ENCODE results near the gene CEBPG. TPM values are rescaled to one million over a fixed set of nuclear protein-coding genes. Genes with fewer than 3 reads are reported as not detected.

CEBPG gene
- total RNA-seq, 1 donor from 2014 or later, result 38.6 TPM

DNA sequence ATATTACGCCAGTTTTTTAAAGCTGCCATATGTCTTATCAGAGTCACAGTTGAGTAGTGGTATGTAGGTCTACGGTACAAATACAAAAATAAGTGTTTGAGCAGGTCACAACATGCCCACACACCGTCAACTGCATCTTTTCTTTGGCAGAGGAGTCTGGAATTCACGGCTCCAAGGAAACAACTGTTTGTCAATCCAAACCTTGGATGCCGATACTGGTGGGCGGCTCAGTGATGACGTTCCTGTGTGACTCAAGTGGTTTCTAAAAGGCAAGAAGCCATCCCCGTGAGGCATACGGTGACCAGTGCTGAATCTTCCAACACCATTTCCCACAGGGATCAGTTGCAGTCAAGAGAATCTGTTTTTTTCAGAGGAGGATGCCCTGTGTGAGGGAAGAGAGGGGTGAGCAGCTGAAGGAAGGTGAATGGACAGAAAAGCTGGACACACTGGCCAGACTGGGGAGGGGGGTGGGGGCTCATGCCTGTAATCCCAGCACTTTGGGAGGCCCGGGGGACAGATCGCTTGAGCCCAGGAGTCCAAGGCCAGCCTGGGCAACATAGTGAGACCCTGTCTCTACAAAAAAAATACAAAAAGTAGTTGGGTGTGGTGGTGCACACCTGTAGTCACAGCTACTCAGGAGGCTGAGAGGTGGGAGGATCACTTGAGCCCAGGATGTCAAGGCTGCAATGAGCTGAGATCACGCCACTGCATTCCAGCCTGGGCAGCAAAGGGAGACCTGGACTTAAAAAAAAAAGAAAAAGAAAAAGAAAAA lies 22.8 kb upstream of the CEBPG start:
- DNase-seq, result no peak

DNA sequence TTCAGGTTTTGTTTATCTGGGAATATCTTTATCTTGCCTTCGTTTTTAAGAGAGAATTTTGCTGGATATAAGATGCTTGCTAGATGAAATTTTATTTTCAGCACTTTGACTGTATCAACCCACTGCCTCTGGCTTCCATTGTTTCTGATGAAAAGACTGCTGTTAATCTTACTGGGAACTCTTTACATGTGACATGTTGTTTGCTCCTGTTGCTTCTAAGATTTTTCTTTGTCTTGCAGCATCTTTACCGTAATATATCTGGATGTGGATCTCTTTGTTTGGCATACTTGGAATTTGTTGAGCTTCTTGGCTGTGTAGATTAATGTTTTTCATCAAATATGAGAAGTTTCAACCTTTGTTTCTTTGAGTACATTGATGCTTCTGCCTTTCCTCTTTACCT lies 18.0 kb upstream of the CEBPG start:
- no peak for DNase-seq

DNA sequence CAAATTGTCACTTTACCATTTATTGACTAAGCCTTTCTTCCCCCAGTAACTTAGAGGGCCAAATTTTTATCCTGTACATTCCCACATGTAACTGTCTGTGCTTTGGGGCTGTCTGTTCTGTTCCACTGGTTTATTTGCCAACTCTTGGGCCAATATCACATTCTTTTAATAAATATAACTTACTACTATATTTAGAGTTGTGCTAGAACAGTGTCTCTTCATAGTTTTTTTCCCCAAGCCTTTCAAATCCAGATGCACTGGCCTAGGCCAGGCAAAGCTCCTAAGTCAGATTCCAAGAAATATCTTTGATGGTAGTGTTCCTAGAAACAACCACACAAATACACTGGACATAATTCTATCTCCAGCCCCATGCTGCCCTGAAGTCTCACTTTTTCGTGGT lies 16.0 kb upstream of the CEBPG start:
- DNase-seq, result no peak

DNA sequence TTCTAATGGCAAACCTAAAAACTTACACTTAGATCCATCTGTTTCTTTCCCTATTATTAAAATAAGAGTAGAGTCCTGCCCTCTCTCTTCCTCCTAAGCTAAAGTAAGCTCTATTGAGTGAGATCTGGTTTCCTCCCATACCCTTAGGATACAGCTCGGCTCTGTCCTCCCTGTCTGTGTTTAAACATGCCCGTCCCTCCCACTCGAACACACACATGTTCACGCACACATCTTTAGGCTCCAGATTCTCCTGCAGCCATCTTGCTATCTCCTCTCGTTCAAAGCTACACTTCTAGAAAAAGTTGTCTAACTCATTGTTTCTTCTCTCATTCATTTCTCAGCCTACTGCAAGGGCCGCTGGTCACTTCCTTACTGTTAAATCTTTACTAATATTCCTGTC lies 15.1 kb upstream of the CEBPG start:
- DNase-seq, result no peak

DNA sequence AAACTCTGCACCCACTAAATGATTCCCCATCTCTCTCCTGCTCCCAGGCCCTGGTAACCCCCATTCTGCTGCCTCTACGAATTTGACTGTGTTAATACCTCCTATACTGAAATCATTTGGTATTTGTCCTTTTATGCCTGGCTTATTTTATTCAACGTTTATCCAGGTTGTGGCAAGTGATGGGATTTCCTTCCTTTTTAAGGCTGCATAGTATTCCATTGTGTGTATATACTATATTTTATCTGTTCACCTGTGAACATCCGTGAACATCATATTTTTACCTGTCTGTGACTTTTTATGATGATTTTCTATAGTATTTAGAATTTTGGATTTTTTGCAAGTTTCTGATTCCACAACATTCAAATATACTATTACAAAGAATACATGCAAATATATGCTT lies 13.9 kb upstream of the CEBPG start:
- DNase-seq, result no peak

DNA sequence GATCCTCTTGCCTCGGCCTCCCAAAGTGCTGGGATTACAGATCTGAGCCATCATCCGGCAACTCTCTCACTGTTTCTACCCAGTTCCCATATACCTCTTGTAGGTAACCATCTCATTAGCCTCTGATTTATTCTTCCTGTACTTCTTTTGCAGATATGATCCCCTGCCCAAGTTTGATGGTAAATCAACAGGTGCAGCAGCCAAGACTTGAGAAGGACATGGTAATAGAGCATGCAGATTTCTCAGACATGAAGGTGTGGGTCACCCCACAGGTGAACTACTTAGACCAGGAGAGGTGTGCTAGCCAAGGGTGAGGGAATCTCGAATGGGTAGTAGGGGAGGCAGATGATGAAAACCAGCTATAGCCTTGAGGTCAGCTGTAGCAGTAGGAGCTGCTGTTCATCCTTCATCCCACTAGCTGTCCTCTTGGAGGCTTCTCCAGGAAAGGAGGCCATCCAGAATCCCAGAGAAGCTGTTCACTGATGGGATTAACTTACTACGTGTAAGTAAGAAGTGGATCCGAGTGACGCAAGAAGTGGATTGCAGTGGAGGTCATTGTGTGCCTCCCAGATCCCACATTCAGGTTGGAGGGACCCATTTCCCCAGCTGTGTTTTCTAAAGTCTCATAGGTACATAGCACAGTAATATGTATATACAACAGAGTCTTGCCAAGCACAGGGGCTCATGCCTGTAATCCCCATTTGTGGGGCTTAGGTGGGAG lies 10.8 kb upstream of the CEBPG start:
- no peak for DNase-seq

DNA sequence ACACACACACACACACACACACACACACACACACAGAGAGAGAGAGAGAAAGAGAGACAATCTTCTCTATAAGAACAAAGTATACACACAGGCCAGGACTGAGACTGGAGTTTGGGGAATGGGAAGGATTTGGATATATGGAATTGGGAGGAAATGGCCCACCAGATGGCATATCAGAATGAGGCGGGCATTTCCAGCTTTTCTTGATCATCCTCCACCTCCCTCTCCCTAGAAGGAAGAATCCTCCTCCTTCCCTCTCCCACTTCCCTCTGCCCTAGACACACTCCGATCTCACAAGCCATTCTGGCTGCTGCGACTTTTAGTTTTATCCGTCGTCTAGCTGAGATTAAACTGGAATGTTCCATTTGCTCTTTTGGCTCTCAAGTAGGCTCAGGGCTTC lies 10.0 kb upstream of the CEBPG start:
- DNase-seq, result no peak

DNA sequence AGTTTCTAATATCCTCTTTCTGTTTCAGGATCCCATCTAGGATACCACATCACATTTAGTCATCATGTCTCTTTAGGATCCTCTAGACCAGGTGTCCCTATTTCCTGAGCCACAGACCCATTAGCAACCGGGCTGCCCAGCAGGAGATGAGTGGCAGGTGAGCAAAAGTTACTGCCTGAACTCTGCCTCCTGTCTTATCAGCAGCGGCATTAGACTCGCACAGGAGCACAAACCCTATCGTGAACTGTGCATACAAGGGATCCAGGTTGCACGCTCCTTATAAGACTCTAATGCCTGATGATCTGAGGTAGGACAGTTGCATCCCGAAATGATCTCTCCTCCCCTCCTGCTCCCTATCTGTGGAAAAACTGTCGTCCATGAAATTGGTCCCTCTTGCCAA lies 7.8 kb upstream of the CEBPG start:
- no peak for DNase-seq

DNA sequence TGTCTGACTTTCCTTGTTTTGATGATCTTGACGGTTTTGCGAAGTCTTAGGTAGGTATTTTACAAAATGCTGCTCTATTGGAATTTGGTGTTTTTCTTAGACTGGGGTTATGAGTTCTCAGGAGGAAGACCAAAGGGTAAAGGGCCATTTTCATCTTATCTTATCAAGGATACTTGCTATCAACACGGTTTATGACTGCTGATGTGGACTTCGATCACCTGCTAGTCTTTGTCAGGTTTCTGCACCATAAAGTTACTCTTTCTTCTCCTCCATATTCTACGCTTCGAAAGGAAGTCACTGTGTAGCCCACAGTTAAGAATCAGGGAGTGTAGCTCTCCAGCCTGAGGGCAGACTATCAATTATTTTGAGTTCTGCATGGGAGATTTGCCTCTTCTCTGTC lies 7.4 kb upstream of the CEBPG start:
- DNase-seq, result no peak

DNA sequence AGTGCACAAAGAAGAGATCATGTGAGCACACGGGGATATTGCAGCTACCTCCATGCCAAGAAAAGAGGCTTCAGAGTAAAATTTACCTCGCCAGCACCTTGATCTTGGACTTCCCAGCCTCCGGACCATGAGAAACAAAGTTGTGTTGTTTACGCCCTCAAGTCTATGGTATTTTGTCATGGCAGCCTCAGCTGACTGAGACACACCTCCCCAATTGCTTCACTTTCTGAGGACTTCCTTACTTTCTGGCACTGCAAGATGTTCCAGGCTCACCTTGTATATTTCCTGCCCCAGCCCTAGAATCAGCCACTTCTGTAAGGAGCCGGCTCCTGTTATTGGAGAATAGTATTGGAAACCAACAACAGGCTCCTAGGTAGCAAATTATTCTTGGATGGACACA lies 6.6 kb upstream of the CEBPG start:
- DNase-seq, result no peak

DNA sequence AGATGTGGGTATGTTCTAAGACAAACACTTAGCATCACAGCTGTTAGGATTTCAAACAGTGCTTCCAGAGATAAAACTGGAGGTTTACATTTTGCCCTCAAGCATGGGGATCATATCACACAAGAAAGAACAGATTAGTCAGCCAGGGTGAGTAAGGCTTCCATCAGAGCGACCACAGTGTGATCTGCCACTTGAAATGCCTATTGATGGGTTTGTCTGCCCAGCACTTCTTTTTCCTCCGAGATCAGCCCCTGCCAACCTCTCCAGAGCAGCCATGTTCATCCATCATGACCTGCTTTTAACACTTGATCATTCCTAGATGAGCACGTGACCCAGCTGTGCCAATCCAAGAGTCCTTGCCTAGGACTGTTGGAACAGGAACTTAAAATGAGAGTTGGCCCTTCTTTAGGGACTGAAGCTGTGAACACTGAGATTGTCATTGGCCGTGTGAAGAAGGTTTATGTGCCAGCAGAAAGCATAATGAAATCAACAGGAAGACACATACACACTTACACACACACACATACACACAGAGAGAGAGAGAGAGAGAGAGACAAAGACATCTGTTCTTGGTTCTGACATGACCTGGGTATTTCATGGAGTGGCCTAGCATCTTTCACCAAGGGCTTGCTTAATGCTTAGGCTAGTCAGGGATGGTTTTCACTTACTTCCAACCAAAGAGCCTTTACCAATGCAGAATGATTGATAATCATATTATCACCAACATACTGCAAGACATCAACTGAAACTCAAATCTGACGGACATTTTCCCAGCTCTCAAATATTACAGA lies 5.2 kb upstream of the CEBPG start:
- no peak for DNase-seq

DNA sequence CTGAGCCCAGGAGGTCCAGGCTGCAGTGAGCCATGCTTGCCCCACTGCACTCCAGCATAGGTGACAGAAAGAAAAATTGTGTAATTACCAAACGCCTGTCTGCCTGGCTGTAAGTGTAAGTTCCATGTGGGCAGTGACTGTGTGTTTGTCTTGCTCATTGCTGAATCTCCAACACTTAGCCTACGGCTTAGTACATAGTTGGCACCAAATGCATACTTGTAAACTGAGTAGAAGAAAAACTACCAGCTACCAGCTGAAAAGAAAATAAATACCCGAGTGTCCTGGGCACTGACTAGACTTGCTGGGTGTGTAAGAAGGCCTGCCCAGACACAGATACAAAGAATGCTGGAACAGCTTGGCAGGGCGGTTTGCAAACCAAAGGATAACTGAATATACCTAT lies 2.7 kb upstream of the CEBPG start:
- DNase-seq, result no peak

DNA sequence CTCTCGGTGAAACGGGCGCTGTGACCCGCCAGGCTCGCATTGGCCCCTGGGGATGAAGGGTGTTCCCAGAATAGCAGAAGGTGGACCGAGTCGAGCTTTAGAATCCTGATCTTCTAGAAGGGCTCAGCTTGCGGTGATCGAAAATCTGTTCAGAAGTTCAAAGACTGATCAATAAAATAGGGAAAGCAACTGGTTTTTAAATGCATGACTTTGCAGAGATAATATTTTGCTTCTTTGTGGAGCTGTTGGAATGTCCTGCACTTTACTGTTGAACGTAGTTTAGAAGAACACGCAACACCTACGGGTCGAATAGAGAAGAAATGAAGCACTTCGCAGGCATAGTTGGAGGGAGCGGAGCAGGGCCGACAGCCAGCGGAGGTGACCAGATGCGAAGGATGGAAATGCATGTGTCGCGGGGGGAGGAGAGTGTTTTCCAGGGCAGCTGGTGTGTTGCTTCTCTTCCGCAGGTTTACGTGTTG lies 766 bp downstream of the CEBPG start:
- DNase-seq, result peak; percentile 52

DNA sequence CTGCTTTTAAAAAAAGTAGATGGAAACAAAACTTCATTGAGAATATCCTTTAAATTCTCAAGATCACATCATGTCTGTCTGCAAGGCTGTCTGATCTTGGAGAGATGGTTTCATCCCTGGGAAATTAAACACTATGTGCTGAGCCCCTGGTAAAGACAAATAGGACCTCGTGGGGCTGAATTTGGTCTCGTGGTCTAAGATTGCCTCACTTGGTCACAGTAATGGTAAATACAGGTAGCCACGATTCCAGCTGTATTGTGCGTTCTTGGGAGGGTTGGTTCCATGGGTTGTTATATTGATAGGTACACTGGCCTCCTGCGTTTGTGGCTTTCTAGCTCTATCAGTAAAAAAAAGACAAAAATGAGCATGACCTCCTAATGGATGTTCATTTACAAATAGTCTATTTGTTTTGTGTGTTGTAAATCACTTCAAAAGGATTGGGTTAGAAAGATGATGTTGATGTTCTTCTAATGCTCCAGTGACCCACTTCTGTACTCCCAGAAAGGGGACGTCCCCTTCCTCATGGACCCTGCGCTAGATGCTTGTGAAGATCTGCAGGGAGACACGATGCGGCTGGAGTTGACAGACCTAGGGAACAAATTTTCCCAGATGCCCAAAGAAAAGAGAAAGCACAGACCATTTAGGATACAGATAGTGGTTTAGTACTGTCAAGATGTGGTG lies 1.8 kb downstream of the CEBPG start:
- DNase-seq, result no peak

DNA sequence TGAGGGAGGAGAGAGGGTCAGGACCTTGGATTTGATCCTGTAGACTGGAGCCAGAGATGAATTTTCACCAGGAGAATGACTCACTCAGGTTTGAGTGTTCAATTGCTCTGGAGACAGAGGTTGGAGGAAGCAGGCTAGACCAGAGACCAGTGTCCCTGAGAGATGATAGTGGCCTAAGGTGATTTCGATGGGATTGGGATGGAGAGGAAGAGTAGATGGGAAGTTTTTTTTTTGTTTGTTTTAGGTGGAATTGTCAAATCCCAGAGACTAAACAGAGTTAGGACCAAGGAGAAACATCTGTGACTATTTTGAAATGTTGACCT lies 2.3 kb downstream of the CEBPG start:
- DNase-seq, result no peak

DNA sequence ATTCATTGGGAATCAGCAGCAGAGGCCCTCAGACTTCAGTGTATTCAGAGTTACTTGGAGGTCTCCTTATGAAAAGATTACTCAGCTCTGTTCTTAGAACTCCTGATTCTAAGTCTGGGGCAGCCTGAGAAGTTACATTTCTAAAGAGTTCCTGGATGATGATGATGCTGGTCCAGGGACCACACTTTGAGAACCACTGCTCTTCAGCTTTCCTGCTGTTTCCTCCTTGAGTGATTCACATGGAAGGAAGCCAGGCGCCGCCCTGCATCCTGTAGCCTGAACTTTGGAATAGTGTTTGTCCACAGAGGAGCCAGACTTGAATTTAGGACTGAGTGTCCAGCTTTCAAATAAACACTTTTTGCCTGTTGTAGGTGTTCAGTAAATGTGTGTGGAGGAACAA lies 2.9 kb downstream of the CEBPG start:
- peak; percentile 93 for DNase-seq

DNA sequence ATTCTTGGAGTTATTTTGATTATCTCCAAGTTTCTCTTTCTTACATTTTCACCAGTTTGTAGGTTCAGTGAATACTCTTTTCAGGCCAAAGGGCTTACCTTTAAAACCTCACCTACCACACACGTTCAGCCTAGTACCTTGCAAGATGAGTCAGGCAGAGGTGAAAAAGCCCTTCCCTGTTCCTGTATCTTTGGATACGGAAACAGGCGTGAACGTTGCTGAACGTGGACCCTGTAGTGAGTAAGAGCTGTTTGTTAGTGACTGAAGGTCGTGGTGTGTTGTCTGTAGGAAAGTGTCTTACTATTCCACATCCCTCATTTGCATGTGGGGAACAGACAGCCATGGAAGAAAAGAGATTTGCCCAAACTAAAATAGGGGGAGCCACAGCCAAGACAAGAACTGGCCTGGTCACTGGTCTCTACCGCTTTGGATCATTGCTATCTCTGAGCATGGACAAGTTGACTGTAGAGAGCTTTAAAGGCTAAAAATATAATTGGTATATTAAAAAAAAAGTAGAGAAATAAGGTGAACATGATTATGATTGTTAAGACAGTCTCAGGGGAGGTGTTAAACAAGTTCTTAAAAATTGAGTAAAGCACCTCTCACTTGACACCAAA lies 3.5 kb downstream of the CEBPG start:
- DNase-seq, result peak; percentile 61

DNA sequence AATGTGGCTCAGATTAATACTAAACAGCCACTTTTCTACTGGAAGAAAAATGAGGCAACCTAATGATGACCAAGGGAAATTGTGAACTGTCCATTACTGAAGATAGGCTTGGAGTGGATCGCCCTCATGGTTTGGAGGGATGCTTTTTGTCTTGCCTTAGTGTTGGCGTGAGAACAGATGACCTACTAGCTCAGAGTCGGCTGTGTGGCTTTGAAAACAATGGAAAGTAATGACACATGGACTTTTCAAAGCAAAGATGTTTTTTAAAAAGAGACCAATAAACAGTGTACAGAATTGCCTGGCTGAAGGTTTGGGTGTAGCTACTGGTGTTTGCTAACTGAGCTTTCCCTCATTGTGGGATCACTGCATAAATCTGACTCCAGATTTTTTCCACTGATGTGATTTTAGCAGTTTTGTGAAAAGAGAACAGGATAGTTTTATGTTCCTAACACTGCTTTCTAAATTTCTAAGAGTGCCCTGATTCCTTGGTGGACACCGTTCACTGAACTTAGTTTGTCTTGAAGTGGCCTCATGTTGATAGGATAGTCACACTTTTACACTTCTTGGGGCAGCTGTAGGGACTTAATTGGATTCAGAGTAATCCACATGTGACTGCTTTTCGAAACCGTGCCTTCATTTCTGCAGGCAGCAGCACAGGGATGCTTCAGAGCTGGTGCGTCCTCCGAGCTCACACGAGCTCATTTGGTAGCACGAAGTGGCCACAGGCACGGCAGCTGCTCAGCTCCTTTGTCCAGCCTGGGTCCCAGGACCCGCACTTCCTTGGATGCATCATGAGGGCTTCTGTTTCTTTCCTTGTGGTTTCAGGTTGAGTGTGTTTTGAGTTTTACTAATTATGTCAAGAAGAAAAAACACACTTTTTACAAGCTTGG lies 4.3 kb downstream of the CEBPG start:
- DNase-seq, result peak; percentile 71

DNA sequence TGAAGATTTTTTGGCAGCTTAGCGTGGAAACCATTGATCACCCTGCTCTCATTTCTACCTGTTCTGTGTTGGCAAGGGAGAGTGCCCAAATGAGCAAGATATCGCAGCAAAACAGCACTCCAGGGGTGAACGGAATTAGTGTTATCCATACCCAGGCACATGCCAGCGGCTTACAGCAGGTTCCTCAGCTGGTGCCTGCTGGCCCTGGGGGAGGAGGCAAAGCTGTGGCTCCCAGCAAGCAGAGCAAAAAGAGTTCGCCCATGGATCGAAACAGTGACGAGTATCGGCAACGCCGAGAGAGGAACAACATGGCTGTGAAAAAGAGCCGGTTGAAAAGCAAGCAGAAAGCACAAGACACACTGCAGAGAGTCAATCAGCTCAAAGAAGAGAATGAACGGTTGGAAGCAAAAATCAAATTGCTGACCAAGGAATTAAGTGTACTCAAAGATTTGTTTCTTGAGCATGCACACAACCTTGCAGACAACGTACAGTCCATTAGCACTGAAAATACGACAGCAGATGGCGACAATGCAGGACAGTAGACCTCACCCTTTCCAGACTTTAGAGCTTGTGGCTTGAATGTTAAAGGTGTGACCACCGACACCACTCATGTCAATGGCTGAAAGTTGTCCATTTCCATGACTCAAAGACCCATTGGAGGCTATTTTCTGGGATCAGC lies 5.8 kb downstream of the CEBPG start:
- DNase-seq, result no peak

DNA sequence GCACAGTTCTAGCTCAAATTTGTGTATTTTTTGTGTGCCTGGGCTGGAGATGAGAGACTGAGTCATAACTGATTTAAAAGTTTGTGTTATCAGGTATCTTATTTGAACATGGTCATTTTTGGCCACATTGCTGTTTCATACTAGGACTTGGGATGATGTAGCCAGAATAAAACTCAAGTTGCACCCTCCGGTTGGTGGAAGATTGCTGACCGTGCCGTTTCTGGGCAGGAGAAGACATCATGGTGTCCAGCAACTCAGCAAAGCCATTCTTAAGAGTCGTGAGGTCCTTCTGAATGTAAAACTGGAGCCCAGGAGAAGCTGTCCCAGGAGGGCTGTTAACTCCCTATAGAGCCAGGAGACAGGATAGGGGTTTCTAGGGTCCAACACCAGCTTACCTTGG lies 7.6 kb downstream of the CEBPG start:
- no peak for DNase-seq

DNA sequence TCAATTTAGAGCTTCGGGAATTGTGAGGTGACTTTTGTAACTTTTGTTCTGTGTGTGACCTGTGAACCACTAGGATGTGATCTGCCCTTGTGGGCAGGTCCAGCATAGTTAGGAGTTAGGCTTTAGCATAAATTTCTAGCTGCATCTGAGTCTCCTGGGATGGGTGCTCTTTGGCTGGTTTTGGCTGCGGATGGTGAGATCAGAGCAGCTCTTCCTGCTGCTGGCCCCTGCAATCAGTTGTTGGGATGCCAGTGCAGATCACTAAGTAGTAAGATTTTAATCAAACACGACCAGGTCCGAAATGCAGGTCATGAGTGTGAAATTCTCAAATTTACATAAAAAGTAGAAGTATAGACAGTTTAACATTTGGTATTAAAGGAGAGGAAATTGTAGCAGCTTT lies 8.5 kb downstream of the CEBPG start:
- DNase-seq, result no peak

Measured in dermis blood vessel endothelial cell (primary cell).